IPS-18c (cell line): ENCODE data around the gene KLK4.

Experiments
- H3K4me3 ChIP-seq: 2 replicates; pipeline ENCODE4 v1.7.0; 2013; ENCODE audit warnings: low read depth, mild to moderate bottlenecking, low read length, moderate library complexity; ENCODE audit not compliant: insufficient read depth
- H3K9me3 ChIP-seq: one replicate; pipeline ENCODE4 v1.6.1; 2013; ENCODE audit warnings: mild to moderate bottlenecking, low read length, moderate library complexity; ENCODE audit not compliant: control insufficient read depth, insufficient read depth

Gene KLK4

GRCh38 chr19:50894478-50895356 lies 16.5 kb downstream of the KLK4 start:
- H3K9me3 ChIP-seq, result peaks cover 13% of the 10 kb centered on the region
- no peak overlapping the region for H3K4me3 ChIP-seq

GRCh38 chr19:50893047-50893736 lies 18.0 kb downstream of the KLK4 start:
- no peak overlapping the region for H3K4me3 ChIP-seq
- peaks cover 13% of the 10 kb centered on the region for H3K9me3 ChIP-seq

- H3K9me3 ChIP-seq, result peaks cover 13% of the 10 kb centered on the region
- no peak overlapping the region for H3K4me3 ChIP-seq
These were observed 20.0 kb downstream of the KLK4 start for GRCh38 chr19:50891253-50891625.

- Histone ChIP-seq H3K4me3 (no peak overlapping the region), H3K9me3 (peaks cover 13% of the 10 kb centered on the region)
These were observed 20.6 kb downstream of the KLK4 start for GRCh38 chr19:50890422-50891252.

GRCh38 chr19:50889638-50890037 lies 21.6 kb downstream of the KLK4 start:
- H3K4me3 ChIP-seq, result no peak overlapping the region
- peaks cover 12% of the 10 kb centered on the region for H3K9me3 ChIP-seq

GRCh38 chr19:50882188-50882587 lies 29.0 kb downstream of the KLK4 start:
- H3K9me3 ChIP-seq, result no peaks in the 10 kb centered on the region
- H3K4me3 ChIP-seq, result no peak overlapping the region

- H3K4me3 ChIP-seq, result no peak overlapping the region
- no peaks in the 10 kb centered on the region for H3K9me3 ChIP-seq
These were observed 31.0 kb downstream of the KLK4 start for GRCh38 chr19:50880241-50880640.

GRCh38 chr19:50878851-50879250 lies 32.3 kb downstream of the KLK4 start:
- Histone ChIP-seq H3K4me3 (no peak overlapping the region), H3K9me3 (no peaks in the 10 kb centered on the region)

GRCh38 chr19:50877338-50877737 lies 33.9 kb downstream of the KLK4 start:
- H3K4me3 ChIP-seq, result no peak overlapping the region
- H3K9me3 ChIP-seq, result no peaks in the 10 kb centered on the region

GRCh38 chr19:50876456-50876855 lies 34.7 kb downstream of the KLK4 start:
- H3K9me3 ChIP-seq, result no peaks in the 10 kb centered on the region
- no peak overlapping the region for H3K4me3 ChIP-seq

- Histone ChIP-seq H3K9me3 (no peaks in the 10 kb centered on the region), H3K4me3 (no peak overlapping the region)
These were observed 35.3 kb downstream of the KLK4 start for GRCh38 chr19:50875795-50876422.

GRCh38 chr19:50874211-50874610 lies 37.0 kb downstream of the KLK4 start:
- Histone ChIP-seq H3K4me3 (no peak overlapping the region), H3K9me3 (no peaks in the 10 kb centered on the region)

- no peaks in the 10 kb centered on the region for H3K9me3 ChIP-seq
- H3K4me3 ChIP-seq, result no peak within 1 kb of the TSS
These were observed 38.1 kb downstream of the KLK4 start, which contains the start of gene KLK2 for GRCh38 chr19:50873056-50873455. TSS of gene KLK2 (plus strand) at chr19:50873439. CDS start at chr19:50873474, 35 bp downstream.

GRCh38 chr19:50870417-50871089 lies 40.6 kb downstream of the KLK4 start:
- Histone ChIP-seq H3K9me3 (no peaks in the 10 kb centered on the region), H3K4me3 (no peak overlapping the region)

GRCh38 chr19:50869479-50869878 lies 41.7 kb downstream of the KLK4 start:
- no peak overlapping the region for H3K4me3 ChIP-seq
- no peaks in the 10 kb centered on the region for H3K9me3 ChIP-seq

- Histone ChIP-seq H3K4me3 (no peak overlapping the region), H3K9me3 (peaks cover 2% of the 10 kb centered on the region)
These were observed 49.5 kb downstream of the KLK4 start for GRCh38 chr19:50861496-50862286.
